ENCODE data around the gene GALNT9. TPM values are rescaled to one million over a fixed set of nuclear protein-coding genes. Genes with fewer than 3 reads are reported as not detected.

Gene GALNT9
- polyA plus RNA-seq, 1 donor: 4.5 TPM

- H3K4me3 ChIP-seq (ENCODE audit: low read length): no peak overlapping the region
- no peak overlapping the region for H3K27ac ChIP-seq (ENCODE audit: low read length)
- no peaks in the 10 kb centered on the region for H3K27me3 ChIP-seq (ENCODE audit: control insufficient read depth, insufficient read depth, low read length)
- WGBS (ENCODE audit: insufficient coverage, low lambda C conversion rate): no CpG with 5 or more reads among the region's 14 CpGs
- DNase-seq: no peak
- H3K36me3 ChIP-seq (ENCODE audit: control insufficient read depth, insufficient read depth, low read length): no peaks in the 10 kb centered on the region
- peaks cover 20% of the 10 kb centered on the region for H3K9me3 ChIP-seq (ENCODE audit: control insufficient read depth, low read depth, low read length)
- peaks cover 11% of the 10 kb centered on the region for H3K4me1 ChIP-seq (ENCODE audit: control insufficient read depth, insufficient read depth, low read length)
These were observed 92.2 kb downstream of the GALNT9 start for GRCh38 chr12:132236930-132237771.

GRCh38 chr12:132236129-132236929 is 93.1 kb downstream of the GALNT9 start:
- Histone ChIP-seq H3K27ac (ENCODE audit: low read length) (no peak overlapping the region), H3K9me3 (ENCODE audit: control insufficient read depth, low read depth, low read length) (peaks cover 19% of the 10 kb centered on the region), H3K4me1 (ENCODE audit: control insufficient read depth, insufficient read depth, low read length) (peaks cover 11% of the 10 kb centered on the region), H3K4me3 (ENCODE audit: low read length) (no peak overlapping the region), H3K36me3 (ENCODE audit: control insufficient read depth, insufficient read depth, low read length) (no peaks in the 10 kb centered on the region), H3K27me3 (ENCODE audit: control insufficient read depth, insufficient read depth, low read length) (no peaks in the 10 kb centered on the region)
- 80% methylated on average over 2 of the region's 31 CpGs for WGBS (ENCODE audit: insufficient coverage, low lambda C conversion rate)
- no peak for DNase-seq

- no peak for DNase-seq
- H3K27me3 ChIP-seq (ENCODE audit: control insufficient read depth, insufficient read depth, low read length): no peaks in the 10 kb centered on the region
- no peak overlapping the region for H3K4me3 ChIP-seq (ENCODE audit: low read length)
- peaks cover 10% of the 10 kb centered on the region for H3K4me1 ChIP-seq (ENCODE audit: control insufficient read depth, insufficient read depth, low read length)
- H3K36me3 ChIP-seq (ENCODE audit: control insufficient read depth, insufficient read depth, low read length): no peaks in the 10 kb centered on the region
- peaks cover 10% of the 10 kb centered on the region for H3K9me3 ChIP-seq (ENCODE audit: control insufficient read depth, low read depth, low read length)
- no CpG with 5 or more reads among the region's 25 CpGs for WGBS (ENCODE audit: insufficient coverage, low lambda C conversion rate)
- H3K27ac ChIP-seq (ENCODE audit: low read length): no peak overlapping the region
These were observed 94.1 kb downstream of the GALNT9 start for GRCh38 chr12:132235116-132235820.

- Histone ChIP-seq H3K4me1 (ENCODE audit: control insufficient read depth, insufficient read depth, low read length) (no peaks in the 10 kb centered on the region), H3K27me3 (ENCODE audit: control insufficient read depth, insufficient read depth, low read length) (peaks cover 26% of the 10 kb centered on the region), H3K36me3 (ENCODE audit: control insufficient read depth, insufficient read depth, low read length) (no peaks in the 10 kb centered on the region), H3K27ac (ENCODE audit: low read length) (no peak overlapping the region), H3K9me3 (ENCODE audit: control insufficient read depth, low read depth, low read length) (peaks cover 16% of the 10 kb centered on the region), H3K4me3 (ENCODE audit: low read length) (no peak overlapping the region)
- WGBS (ENCODE audit: insufficient coverage, low lambda C conversion rate): no CpG with 5 or more reads among the region's 22 CpGs
- DNase-seq: no peak
These were observed 99.0 kb downstream of the GALNT9 start for GRCh38 chr12:132230381-132230780.

GRCh38 chr12:132229926-132230325 is 99.5 kb downstream of the GALNT9 start:
- H3K4me1 ChIP-seq (ENCODE audit: control insufficient read depth, insufficient read depth, low read length): no peaks in the 10 kb centered on the region
- no peak overlapping the region for H3K4me3 ChIP-seq (ENCODE audit: low read length)
- no peaks in the 10 kb centered on the region for H3K36me3 ChIP-seq (ENCODE audit: control insufficient read depth, insufficient read depth, low read length)
- peaks cover 26% of the 10 kb centered on the region for H3K27me3 ChIP-seq (ENCODE audit: control insufficient read depth, insufficient read depth, low read length)
- H3K9me3 ChIP-seq (ENCODE audit: control insufficient read depth, low read depth, low read length): peaks cover 21% of the 10 kb centered on the region
- H3K27ac ChIP-seq (ENCODE audit: low read length): no peak overlapping the region
- no peak for DNase-seq
- WGBS (ENCODE audit: insufficient coverage, low lambda C conversion rate): no CpG with 5 or more reads among the region's 17 CpGs

- Histone ChIP-seq H3K27ac (ENCODE audit: low read length) (no peak overlapping the region), H3K27me3 (ENCODE audit: control insufficient read depth, insufficient read depth, low read length) (peaks cover 26% of the 10 kb centered on the region), H3K4me3 (ENCODE audit: low read length) (no peak overlapping the region), H3K4me1 (ENCODE audit: control insufficient read depth, insufficient read depth, low read length) (no peaks in the 10 kb centered on the region), H3K36me3 (ENCODE audit: control insufficient read depth, insufficient read depth, low read length) (no peaks in the 10 kb centered on the region), H3K9me3 (ENCODE audit: control insufficient read depth, low read depth, low read length) (peaks cover 27% of the 10 kb centered on the region)
- WGBS (ENCODE audit: insufficient coverage, low lambda C conversion rate): no CpG with 5 or more reads among the region's 29 CpGs
- DNase-seq: no peak
These were observed 100.1 kb downstream of the GALNT9 start for GRCh38 chr12:132229193-132229760.

GRCh38 chr12:132228476-132229192 is 100.8 kb downstream of the GALNT9 start:
- peaks cover 26% of the 10 kb centered on the region for H3K27me3 ChIP-seq (ENCODE audit: control insufficient read depth, insufficient read depth, low read length)
- no peaks in the 10 kb centered on the region for H3K4me1 ChIP-seq (ENCODE audit: control insufficient read depth, insufficient read depth, low read length)
- 40% methylated on average over 3 of the region's 28 CpGs for WGBS (ENCODE audit: insufficient coverage, low lambda C conversion rate)
- no peak overlapping the region for H3K27ac ChIP-seq (ENCODE audit: low read length)
- no peaks in the 10 kb centered on the region for H3K36me3 ChIP-seq (ENCODE audit: control insufficient read depth, insufficient read depth, low read length)
- no peak overlapping the region for H3K4me3 ChIP-seq (ENCODE audit: low read length)
- DNase-seq: no peak
- H3K9me3 ChIP-seq (ENCODE audit: control insufficient read depth, low read depth, low read length): peaks cover 27% of the 10 kb centered on the region

- Histone ChIP-seq H3K9me3 (ENCODE audit: control insufficient read depth, low read depth, low read length) (peaks cover 27% of the 10 kb centered on the region), H3K4me3 (ENCODE audit: low read length) (no peak overlapping the region), H3K36me3 (ENCODE audit: control insufficient read depth, insufficient read depth, low read length) (no peaks in the 10 kb centered on the region), H3K4me1 (ENCODE audit: control insufficient read depth, insufficient read depth, low read length) (no peaks in the 10 kb centered on the region), H3K27ac (ENCODE audit: low read length) (no peak overlapping the region), H3K27me3 (ENCODE audit: control insufficient read depth, insufficient read depth, low read length) (peaks cover 26% of the 10 kb centered on the region)
- no peak for DNase-seq
- no CpG with 5 or more reads among the region's 26 CpGs for WGBS (ENCODE audit: insufficient coverage, low lambda C conversion rate)
These were observed 101.5 kb downstream of the GALNT9 start for GRCh38 chr12:132227782-132228475.

GRCh38 chr12:132227118-132227517 is 102.3 kb downstream of the GALNT9 start:
- H3K4me3 ChIP-seq (ENCODE audit: low read length): no peak overlapping the region
- H3K27ac ChIP-seq (ENCODE audit: low read length): no peak overlapping the region
- 100% methylated on average over 1 of the region's 28 CpGs for WGBS (ENCODE audit: insufficient coverage, low lambda C conversion rate)
- H3K27me3 ChIP-seq (ENCODE audit: control insufficient read depth, insufficient read depth, low read length): peaks cover 26% of the 10 kb centered on the region
- H3K4me1 ChIP-seq (ENCODE audit: control insufficient read depth, insufficient read depth, low read length): no peaks in the 10 kb centered on the region
- peaks cover 27% of the 10 kb centered on the region for H3K9me3 ChIP-seq (ENCODE audit: control insufficient read depth, low read depth, low read length)
- no peaks in the 10 kb centered on the region for H3K36me3 ChIP-seq (ENCODE audit: control insufficient read depth, insufficient read depth, low read length)
- DNase-seq: no peak

Measured in large intestine (tissue), 3 donors.